ENCODE results near the gene EMP1.
"Not testable (repeated sequence)": the region's sequence is repeated elsewhere in the genome, so short reads cannot be mapped to it uniquely, and the experiment has no call there.

The EMP1 gene

DNA sequence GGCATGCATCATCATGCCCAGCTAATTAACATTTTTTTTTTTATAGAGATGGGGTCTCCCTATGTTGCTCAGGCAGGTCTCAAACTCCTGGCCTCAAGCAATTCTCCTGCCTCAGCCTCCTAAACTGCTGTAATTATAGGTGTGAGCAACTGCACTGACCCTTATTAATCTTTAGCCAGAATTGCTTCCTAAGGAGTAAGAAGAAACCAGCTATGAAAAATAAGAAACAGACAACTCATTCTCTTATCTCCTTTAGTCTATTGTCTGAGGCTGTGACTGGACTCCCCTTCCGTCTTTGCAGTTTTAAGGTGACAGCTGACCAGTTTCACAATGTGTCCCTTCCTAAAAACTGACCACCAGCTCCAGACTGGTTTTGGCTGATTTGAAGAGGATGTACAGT lies 52.4 kb downstream of the EMP1 start:
- no peak for DNase-seq (ENCODE audit: low spot score in 2 of 2)
- peaks cover 63% of the 10 kb centered on the region for H3K27me3 Mint-ChIP-seq
- H3K4me3 Mint-ChIP-seq, result no peak overlapping the region
- H3K27ac Mint-ChIP-seq (ENCODE audit: low read depth), result no peak overlapping the region
- ATAC-seq (replicated peaks; ENCODE audit: extremely low read depth, poor library complexity, severe bottlenecking), result no peak
- H3K9me3 Mint-ChIP-seq, result no peaks in the 10 kb centered on the region
- no peaks in the 10 kb centered on the region for H3K36me3 Mint-ChIP-seq (ENCODE audit: insufficient read depth)
- no peaks in the 10 kb centered on the region for H3K4me1 Mint-ChIP-seq

DNA sequence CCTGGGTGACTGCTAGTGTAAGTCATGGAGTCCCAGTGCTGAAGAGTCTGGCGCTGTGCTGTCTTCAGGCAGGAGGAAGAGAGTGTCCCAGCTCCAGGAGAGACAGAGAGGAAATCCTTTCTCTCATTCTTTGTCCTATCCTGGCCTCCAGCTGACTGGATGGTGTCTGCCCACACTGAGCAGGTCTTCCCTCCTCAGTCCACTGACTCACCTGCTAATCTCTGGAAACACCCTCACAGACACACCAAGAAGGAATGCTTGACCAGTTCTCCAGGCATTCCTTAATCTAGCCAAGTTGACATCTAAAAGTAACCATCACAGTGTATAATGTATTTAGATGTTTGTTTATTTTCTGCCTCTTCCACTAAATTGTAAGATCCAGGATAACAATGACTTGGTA lies 53.9 kb downstream of the EMP1 start:
- Mint-ChIP-seq H3K27me3 (peaks cover 54% of the 10 kb centered on the region), H3K9me3 (no peaks in the 10 kb centered on the region), H3K27ac (ENCODE audit: low read depth) (no peak overlapping the region), H3K36me3 (ENCODE audit: insufficient read depth) (no peaks in the 10 kb centered on the region), H3K4me1 (no peaks in the 10 kb centered on the region), H3K4me3 (no peak overlapping the region)
- DNase-seq (ENCODE audit: low spot score in 2 of 2) (no peak), ATAC-seq (replicated peaks; ENCODE audit: extremely low read depth, poor library complexity, severe bottlenecking) (no peak)

DNA sequence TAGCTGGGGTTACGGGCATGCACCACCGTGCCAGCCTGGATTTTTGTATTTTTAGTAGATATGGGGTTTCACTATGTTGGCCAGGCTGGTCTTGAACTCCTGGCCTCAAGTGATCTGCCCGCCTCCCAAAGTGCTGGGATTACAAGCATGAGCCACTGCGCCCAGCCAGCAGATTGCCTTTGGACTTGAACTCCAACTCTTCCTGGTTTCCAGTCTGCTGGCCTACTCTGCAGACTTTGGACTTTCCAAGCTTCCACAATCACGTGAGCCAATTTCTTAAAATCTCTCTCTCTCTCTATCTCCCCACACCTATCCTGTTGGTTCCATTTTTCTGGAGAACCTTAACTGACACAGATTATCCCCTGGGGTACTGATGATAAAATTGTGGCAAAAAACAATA lies 55.0 kb downstream of the EMP1 start:
- H3K36me3 Mint-ChIP-seq (ENCODE audit: insufficient read depth), result no peaks in the 10 kb centered on the region
- H3K4me1 Mint-ChIP-seq, result peaks cover 5% of the 10 kb centered on the region
- H3K9me3 Mint-ChIP-seq, result no peaks in the 10 kb centered on the region
- peaks cover 54% of the 10 kb centered on the region for H3K27me3 Mint-ChIP-seq
- H3K27ac Mint-ChIP-seq (ENCODE audit: low read depth), result no peak overlapping the region
- ATAC-seq (replicated peaks; ENCODE audit: extremely low read depth, poor library complexity, severe bottlenecking), result no peak
- no peak for DNase-seq (ENCODE audit: low spot score in 2 of 2)
- H3K4me3 Mint-ChIP-seq, result no peak overlapping the region

DNA sequence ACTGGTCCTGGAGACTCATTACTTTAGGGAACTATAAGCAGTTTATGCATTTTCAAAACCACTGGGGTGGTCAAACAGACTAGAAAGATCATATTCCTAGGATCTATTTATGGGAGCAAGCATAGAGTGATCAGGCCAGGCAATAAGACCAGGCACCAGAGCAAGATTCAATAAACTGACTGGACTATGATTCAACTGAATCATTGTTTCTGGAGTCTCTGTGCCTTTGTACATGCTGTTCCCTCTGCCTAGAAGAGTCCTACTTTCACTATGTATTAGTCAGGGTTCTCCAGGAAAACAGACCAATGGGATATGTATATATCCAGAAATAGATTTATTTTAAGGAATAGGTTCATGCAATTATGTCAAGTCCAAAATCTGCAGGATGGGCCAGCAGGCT lies 55.5 kb downstream of the EMP1 start:
- no peak for DNase-seq (ENCODE audit: low spot score in 2 of 2)
- Mint-ChIP-seq H3K27me3 (peaks cover 54% of the 10 kb centered on the region), H3K4me1 (peaks cover 5% of the 10 kb centered on the region), H3K36me3 (ENCODE audit: insufficient read depth) (no peaks in the 10 kb centered on the region), H3K9me3 (no peaks in the 10 kb centered on the region), H3K27ac (ENCODE audit: low read depth) (no peak overlapping the region), H3K4me3 (no peak overlapping the region)
- no peak for ATAC-seq (replicated peaks; ENCODE audit: extremely low read depth, poor library complexity, severe bottlenecking)

DNA sequence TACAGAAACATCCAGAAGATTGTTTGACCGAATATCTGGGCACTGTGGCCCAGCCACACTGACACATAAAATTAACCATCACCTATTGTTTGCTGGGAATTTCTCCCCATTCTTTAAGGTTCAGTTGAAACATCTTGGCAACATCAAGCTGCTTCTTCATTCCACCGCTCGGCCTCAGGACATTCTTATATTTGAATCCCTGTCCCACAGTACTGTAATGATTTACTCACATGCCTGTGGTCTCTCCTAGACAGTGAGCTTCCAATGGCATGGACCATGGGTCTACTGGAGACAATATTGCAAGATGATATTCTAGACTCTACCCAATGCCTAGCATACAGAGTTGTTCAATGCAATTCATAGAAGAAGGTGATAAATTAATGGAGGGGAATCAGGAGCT lies 56.1 kb downstream of the EMP1 start:
- no peaks in the 10 kb centered on the region for H3K36me3 Mint-ChIP-seq (ENCODE audit: insufficient read depth)
- peaks cover 5% of the 10 kb centered on the region for H3K4me1 Mint-ChIP-seq
- ATAC-seq (replicated peaks; ENCODE audit: extremely low read depth, poor library complexity, severe bottlenecking) (no peak), DNase-seq (ENCODE audit: low spot score in 2 of 2) (no peak)
- no peaks in the 10 kb centered on the region for H3K9me3 Mint-ChIP-seq
- no peak overlapping the region for H3K4me3 Mint-ChIP-seq
- H3K27me3 Mint-ChIP-seq, result peaks cover 52% of the 10 kb centered on the region
- no peak overlapping the region for H3K27ac Mint-ChIP-seq (ENCODE audit: low read depth)

DNA sequence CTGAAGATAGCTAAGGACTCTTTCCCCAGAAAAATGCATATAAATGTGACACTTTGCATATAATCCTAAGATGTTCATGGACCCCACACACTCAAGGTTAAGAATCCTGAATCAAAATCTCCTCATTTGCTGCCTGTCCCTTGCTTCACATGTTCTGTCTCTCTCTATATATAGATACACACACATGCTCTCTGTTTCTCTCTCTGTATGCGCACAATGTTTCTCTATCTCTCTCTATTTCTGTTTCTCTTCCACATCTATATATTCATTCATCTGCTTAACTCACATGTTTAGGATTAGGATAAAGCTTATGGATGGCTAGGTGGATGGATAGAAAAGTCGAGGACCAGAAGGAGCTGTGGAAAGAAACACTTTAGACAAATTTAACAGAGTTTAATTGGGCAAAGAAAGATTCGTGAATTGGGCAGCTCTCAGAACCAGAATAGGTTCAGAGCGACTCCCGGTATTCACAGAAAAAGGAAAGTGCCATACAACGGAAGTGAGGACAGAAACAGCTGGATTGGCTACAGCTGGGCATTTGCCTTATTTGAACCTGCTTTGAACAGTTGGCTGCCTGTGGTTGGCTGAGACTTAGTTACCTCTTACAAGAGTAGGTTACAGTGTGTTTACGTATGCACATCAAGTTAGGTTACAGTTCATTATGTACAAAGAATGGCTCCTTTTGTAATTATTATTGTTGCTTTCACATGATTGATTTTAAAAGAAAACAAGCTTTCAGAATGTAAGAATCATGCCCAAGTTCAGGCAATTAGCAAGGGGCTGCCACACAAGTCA lies 57.6 kb downstream of the EMP1 start:
- H3K27ac Mint-ChIP-seq (ENCODE audit: low read depth), result no peak overlapping the region
- ATAC-seq (replicated peaks; ENCODE audit: extremely low read depth, poor library complexity, severe bottlenecking), result no peak
- DNase-seq (ENCODE audit: low spot score in 2 of 2), result no peak

DNA sequence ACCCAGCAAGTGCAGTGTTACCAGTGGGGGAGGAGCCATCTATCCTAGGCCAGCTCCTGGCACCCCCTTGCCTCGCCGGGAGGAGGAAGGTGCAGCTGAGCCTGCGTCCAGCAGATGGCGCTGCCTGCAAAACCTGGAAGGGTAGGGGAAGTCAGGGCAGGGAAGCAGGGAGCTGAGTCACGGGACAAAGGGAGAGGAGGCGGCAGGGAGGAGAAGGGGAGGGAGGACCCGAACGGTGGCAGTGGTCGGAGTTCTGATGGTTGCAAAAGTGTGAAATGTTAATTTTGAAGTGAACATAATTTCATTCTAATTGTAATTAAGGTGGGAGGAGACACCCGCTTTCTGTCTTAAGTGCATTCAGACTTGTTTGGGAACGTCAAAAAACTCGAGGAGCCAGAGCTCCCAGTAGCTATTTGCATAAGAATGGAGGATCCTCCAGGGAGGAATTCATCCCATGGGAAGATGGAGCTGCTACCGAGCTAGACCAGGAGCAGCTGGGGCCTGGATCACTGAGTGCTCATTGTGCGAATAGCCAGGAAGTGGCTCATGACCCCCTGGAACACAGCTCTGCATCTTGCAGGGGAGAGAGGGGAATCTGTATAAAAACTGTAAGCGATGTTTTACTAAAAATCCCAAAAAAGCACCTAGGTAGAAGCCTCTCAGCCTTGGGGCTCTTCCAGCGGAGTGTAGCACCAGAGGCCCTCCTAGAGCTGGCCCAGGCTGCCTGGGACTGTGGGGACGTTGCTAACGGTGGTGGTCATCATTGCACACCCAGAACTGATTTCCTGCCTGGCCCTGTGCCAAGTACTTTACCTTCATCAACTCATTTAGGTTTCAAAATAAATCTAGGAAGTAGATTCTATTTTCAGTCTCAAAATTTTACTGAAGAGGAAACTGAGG lies 59.5 kb downstream of the EMP1 start:
- ATAC-seq (replicated peaks; ENCODE audit: extremely low read depth, poor library complexity, severe bottlenecking) (peak; percentile 68), DNase-seq (ENCODE audit: low spot score in 2 of 2) (peak; percentile 52 to 53)
- Mint-ChIP-seq H3K36me3 (ENCODE audit: insufficient read depth) (no peaks in the 10 kb centered on the region), H3K4me1 (peaks cover 5% of the 10 kb centered on the region), H3K27ac (ENCODE audit: low read depth) (no peak overlapping the region), H3K9me3 (no peaks in the 10 kb centered on the region), H3K4me3 (no peak overlapping the region), H3K27me3 (peaks cover 20% of the 10 kb centered on the region)

More for the DNA sequence above, 57.6 kb downstream of the EMP1 start:
- no peaks in the 10 kb centered on the region for H3K9me3 Mint-ChIP-seq
- peaks cover 39% of the 10 kb centered on the region for H3K27me3 Mint-ChIP-seq
- no peak overlapping the region for H3K4me3 Mint-ChIP-seq
- H3K36me3 Mint-ChIP-seq (ENCODE audit: insufficient read depth), result no peaks in the 10 kb centered on the region
- peaks cover 5% of the 10 kb centered on the region for H3K4me1 Mint-ChIP-seq

DNA sequence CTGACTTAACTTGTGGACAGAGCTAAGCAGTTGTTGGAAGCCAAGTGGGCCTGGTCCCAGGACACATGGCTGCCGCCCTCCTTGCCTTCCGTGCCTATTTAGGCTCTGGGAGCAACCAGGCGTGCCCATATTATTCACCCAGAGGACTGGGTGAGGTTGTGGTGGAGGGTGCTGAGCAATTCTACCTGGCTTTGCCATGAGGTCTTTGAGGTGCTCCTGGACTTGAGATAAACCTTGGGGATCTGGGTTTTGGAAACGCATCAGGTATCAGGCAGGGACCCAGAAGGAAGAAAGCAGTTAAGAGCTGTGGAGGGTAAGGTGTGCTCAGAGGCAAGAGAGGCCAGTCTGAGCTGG lies 60.1 kb downstream of the EMP1 start:
- ATAC-seq (replicated peaks; ENCODE audit: extremely low read depth, poor library complexity, severe bottlenecking), result no peak
- no peak overlapping the region for H3K27ac Mint-ChIP-seq (ENCODE audit: low read depth)
- H3K4me1 Mint-ChIP-seq, result peaks cover 5% of the 10 kb centered on the region
- H3K36me3 Mint-ChIP-seq (ENCODE audit: insufficient read depth), result no peaks in the 10 kb centered on the region
- no peak for DNase-seq (ENCODE audit: low spot score in 2 of 2)
- H3K27me3 Mint-ChIP-seq, result peaks cover 14% of the 10 kb centered on the region
- no peak overlapping the region for H3K4me3 Mint-ChIP-seq
- no peaks in the 10 kb centered on the region for H3K9me3 Mint-ChIP-seq

DNA sequence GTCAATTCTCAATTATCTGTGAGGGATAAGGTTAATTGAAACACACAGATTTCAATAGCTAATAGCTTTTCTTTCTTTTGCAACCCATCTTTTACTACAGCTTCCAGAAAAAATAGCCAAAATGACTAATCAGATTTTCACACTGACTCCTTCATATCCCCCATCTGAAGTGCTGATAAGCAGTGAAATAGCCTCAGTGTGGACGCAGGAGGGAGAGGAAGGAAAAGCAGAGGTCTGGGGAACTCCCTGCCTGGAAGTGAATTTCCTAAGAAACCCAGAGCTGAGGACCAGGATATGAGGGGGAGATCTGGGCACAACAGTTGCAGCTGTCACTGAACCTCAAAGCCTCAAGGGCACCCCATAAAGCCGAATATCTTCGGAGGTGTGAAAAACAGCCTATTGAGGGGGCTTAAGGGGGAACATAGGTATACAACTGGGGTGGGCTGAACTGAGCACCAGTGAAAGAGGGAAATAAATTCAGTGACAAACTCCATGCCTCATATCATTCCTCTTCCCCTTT lies 60.9 kb downstream of the EMP1 start:
- no peak overlapping the region for H3K27ac Mint-ChIP-seq (ENCODE audit: low read depth)
- no peak for DNase-seq (ENCODE audit: low spot score in 2 of 2)
- no peaks in the 10 kb centered on the region for H3K9me3 Mint-ChIP-seq
- no peaks in the 10 kb centered on the region for H3K36me3 Mint-ChIP-seq (ENCODE audit: insufficient read depth)
- ATAC-seq (replicated peaks; ENCODE audit: extremely low read depth, poor library complexity, severe bottlenecking), result no peak
- H3K4me1 Mint-ChIP-seq, result peaks cover 5% of the 10 kb centered on the region
- H3K4me3 Mint-ChIP-seq, result no peak overlapping the region
- peaks cover 6% of the 10 kb centered on the region for H3K27me3 Mint-ChIP-seq

DNA sequence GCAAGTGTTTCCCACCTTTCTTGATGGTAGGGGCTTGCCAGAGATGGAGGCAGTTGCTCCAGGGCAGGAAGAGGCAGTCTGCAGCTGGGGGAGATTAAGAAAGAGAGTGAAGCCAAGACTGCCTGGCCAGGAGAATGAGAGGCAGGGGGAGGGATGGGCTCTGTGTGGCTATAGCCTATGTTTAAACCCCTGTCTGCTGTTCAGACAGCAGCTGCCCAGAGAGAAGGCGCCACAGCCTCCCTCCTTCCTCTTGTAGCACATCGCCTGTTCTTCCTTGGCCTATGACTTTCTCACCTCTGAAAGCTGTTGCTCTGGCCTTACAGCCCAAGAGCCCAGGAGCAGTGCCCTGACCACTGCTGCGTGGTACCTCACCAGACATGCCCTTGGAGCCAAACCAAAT lies 61.7 kb downstream of the EMP1 start:
- DNase-seq (ENCODE audit: low spot score in 2 of 2), result no peak
- peaks cover 5% of the 10 kb centered on the region for H3K4me1 Mint-ChIP-seq
- no peak overlapping the region for H3K4me3 Mint-ChIP-seq
- H3K36me3 Mint-ChIP-seq (ENCODE audit: insufficient read depth), result no peaks in the 10 kb centered on the region
- ATAC-seq (replicated peaks; ENCODE audit: extremely low read depth, poor library complexity, severe bottlenecking), result no peak
- no peak overlapping the region for H3K27ac Mint-ChIP-seq (ENCODE audit: low read depth)
- H3K9me3 Mint-ChIP-seq, result no peaks in the 10 kb centered on the region
- H3K27me3 Mint-ChIP-seq, result no peaks in the 10 kb centered on the region

DNA sequence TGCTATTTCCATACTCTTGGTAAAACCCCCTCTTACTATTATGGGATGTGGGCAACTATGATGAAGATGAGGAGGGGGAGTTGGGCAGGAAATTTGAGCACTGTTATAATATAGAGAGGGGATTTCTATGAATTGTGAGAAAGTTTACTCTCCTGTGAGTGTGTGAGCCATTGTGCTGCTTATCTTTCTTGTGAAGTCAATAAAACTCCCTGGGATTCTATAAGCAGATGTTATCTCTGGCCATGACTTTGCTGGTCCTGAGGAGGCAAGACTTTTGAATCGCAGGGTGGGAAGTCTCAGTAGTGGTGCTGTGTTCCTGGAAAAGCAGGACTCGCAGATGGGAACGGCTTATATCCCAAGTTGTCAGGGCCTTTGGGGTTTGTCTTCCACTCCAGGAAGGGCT lies 62.2 kb downstream of the EMP1 start:
- Mint-ChIP-seq H3K4me3 (no peak overlapping the region), H3K9me3 (no peaks in the 10 kb centered on the region), H3K27ac (ENCODE audit: low read depth) (no peak overlapping the region), H3K4me1 (peaks cover 5% of the 10 kb centered on the region), H3K36me3 (ENCODE audit: insufficient read depth) (no peaks in the 10 kb centered on the region), H3K27me3 (no peaks in the 10 kb centered on the region)
- ATAC-seq (replicated peaks; ENCODE audit: extremely low read depth, poor library complexity, severe bottlenecking), result no peak
- no peak for DNase-seq (ENCODE audit: low spot score in 2 of 2)

DNA sequence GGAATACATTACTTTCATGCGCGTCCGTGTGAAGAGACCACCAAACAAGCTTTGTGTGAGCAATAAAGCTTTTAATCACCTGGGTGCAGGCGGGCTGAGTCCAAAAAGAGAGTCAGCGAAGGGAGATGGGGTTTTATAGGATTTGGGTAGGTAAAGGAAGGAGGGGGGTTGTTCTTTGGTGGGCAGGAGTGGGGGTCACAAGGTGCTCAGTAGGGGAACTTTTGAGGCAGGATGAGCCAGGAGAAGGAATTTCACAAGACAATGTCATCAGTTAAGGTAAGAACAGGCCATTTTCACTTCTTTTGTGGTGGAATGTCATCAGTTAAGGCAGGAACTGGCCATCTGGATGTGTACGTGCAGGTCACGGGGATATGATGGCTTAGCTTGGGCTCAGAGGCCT lies 63.1 kb downstream of the EMP1 start:
- not testable (repeated sequence) for H3K36me3 Mint-ChIP-seq (ENCODE audit: insufficient read depth); H3K4me3 Mint-ChIP-seq; ATAC-seq (replicated peaks; ENCODE audit: extremely low read depth, poor library complexity, severe bottlenecking); H3K27me3 Mint-ChIP-seq; H3K27ac Mint-ChIP-seq (ENCODE audit: low read depth); H3K9me3 Mint-ChIP-seq; H3K4me1 Mint-ChIP-seq; DNase-seq (ENCODE audit: low spot score in 2 of 2)

DNA sequence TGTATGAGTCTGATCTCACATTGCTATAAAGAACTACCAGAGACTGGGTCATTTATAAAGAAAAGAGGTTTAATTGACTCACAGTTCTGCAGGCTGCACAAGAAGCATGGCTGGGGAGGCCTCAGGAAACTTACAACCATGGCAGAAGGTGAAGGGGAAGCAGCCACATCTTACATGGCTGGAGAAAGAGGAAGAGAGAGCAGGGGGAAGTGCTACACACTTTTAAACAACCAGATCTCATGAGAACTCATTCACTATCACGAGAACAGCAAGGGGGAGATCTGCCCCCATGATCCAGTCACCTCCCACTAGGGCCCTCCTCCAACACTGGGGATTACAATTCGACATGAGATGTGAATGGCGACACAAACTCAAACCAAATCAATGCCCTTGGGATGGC lies 71.3 kb downstream of the EMP1 start:
- ATAC-seq (replicated peaks; ENCODE audit: extremely low read depth, poor library complexity, severe bottlenecking), result not testable (repeated sequence)

More for the DNA sequence above, 71.3 kb downstream of the EMP1 start:
- H3K27me3 Mint-ChIP-seq, result peaks cover 22% of the 10 kb centered on the region
- not testable (repeated sequence) for DNase-seq (ENCODE audit: low spot score in 2 of 2); H3K9me3 Mint-ChIP-seq; H3K27ac Mint-ChIP-seq (ENCODE audit: low read depth); H3K4me3 Mint-ChIP-seq; H3K36me3 Mint-ChIP-seq (ENCODE audit: insufficient read depth); H3K4me1 Mint-ChIP-seq

All from central memory CD8-positive, alpha-beta T cell (primary cell).